Keratinocyte (primary cell): Measurements from ENCODE around the gene MAML2. TPM values are rescaled to one million over a fixed set of nuclear protein-coding genes. Genes with fewer than 3 reads are reported as not detected.

Experiments
- DNase-seq: peaks from one replicate; pipeline ENCODE4 v3.0.0-alpha.2; 2011; ENCODE audit warnings: low read depth, missing footprints, low spot score
- FAIRE-seq: peaks from 2 replicates; lab custom pipeline; 2011; peaks lifted over from hg19 to GRCh38; lab: Jason Lieb, UNC
- H2AFZ ChIP-seq: 2 replicates; pipeline ENCODE4 v1.6.0; 2012; ENCODE audit warnings: low read length, control low read depth, inconsistent platforms; ENCODE audit not compliant: control insufficient read depth
- H3K27ac ChIP-seq: 2 replicates; pipeline ENCODE4 v1.5.1; 2011; ENCODE audit warnings: low read length; ENCODE audit not compliant: control insufficient read depth, insufficient read depth
- H3K27me3 ChIP-seq: 3 replicates; pipeline ENCODE4 v1.6.0; 2011; ENCODE audit warnings: low read length; ENCODE audit not compliant: control insufficient read depth, insufficient read depth; ENCODE audit errors: extremely low read depth
- H3K36me3 ChIP-seq, 2 experiments: 2 replicates in 1 of 2; 3 replicates in 1 of 2; pipeline ENCODE4 v1.5.1; 2011; ENCODE audit warnings: low read length in 2 of 2, mild to moderate bottlenecking in 1 of 2; ENCODE audit not compliant: control insufficient read depth in 2 of 2, insufficient read depth in 2 of 2; ENCODE audit errors: extremely low read depth in 1 of 2
- H3K4me1 ChIP-seq: 3 replicates; pipeline ENCODE4 v1.5.1; 2011; ENCODE audit warnings: low read length; ENCODE audit not compliant: control insufficient read depth, insufficient read depth; ENCODE audit errors: extremely low read depth
- H3K4me2 ChIP-seq: 3 replicates; pipeline ENCODE4 v1.6.0; 2011; ENCODE audit warnings: low read depth, low read length; ENCODE audit not compliant: control insufficient read depth, insufficient read depth; ENCODE audit errors: extremely low read depth
- H3K4me3 ChIP-seq, 3 experiments: fragments of 200-600 bp in 1 of 3; sonication (generic) in 1 of 3; 2 replicates in 2 of 3; 3 replicates in 1 of 3; pipeline ENCODE4 v1.5.1; 2011 to 2016; ENCODE audit warnings: low read length in 3 of 3, mild to moderate bottlenecking in 3 of 3, control low read depth in 2 of 3, inconsistent platforms in 1 of 3, low read depth in 1 of 3, mixed read lengths in 1 of 3, mixed run types in 1 of 3, moderate library complexity in 1 of 3; ENCODE audit not compliant: control insufficient read depth in 2 of 3, insufficient read depth in 2 of 3; ENCODE audit errors: extremely low read depth in 1 of 3
- H3K79me2 ChIP-seq: 2 replicates; pipeline ENCODE4 v1.6.0; 2012; ENCODE audit warnings: low read length; ENCODE audit not compliant: control insufficient read depth, insufficient read depth
- H3K9ac ChIP-seq: 3 replicates; pipeline ENCODE4 v1.6.0; 2011; ENCODE audit warnings: low read length; ENCODE audit not compliant: control insufficient read depth, insufficient read depth; ENCODE audit errors: extremely low read depth
- H3K9me1 ChIP-seq: 3 replicates; pipeline ENCODE4 v1.6.0; 2011; ENCODE audit warnings: low read length; ENCODE audit not compliant: control insufficient read depth, insufficient read depth; ENCODE audit errors: extremely low read depth
- H3K9me3 ChIP-seq: 2 replicates; pipeline ENCODE4 v1.5.1; 2012; ENCODE audit warnings: low read depth, low read length; ENCODE audit not compliant: control insufficient read depth
- H4K20me1 ChIP-seq: 3 replicates; pipeline ENCODE4 v1.6.0; 2011; ENCODE audit warnings: low read length; ENCODE audit not compliant: control insufficient read depth, insufficient read depth; ENCODE audit errors: extremely low read depth
- EZH2 ChIP-seq: IDR thresholded peaks from one replicate; pipeline ENCODE4 v1.6.1; 2012; ENCODE audit warnings: inconsistent platforms, mild to moderate bottlenecking, low read length, moderate library complexity
- dilution Hi-C: fragments of 300-500 bp; cut with MboI; formaldehyde crosslinking; loops from one replicate; pipeline ENCODE4 v1.7.0; 2020; ENCODE audit warnings: low sequenced_read_pairs; ENCODE audit not compliant: extremely low pct_ligation_motif_present
- polyA plus RNA-seq, 5 experiments: library from polyadenylated mRNA; depleted of rRNA in 3 of 5; stranded (reverse) in 3 of 5; stranded (forward) in 1 of 5; unstranded in 1 of 5; fragments of >200 nt; gene quantifications; 1 replicate in 1 of 5; 2 replicates in 3 of 5; 3 replicates in 1 of 5; pipeline versions ENCODE4 v1.2.1 to v1.2.3, GENCODE V29; 2011 to 2012; ENCODE audit warnings: missing spikeins in 2 of 5, low read depth in 1 of 5, low replicate concordance in 1 of 5
- TF ChIP-seq, protein P1 (sequence below), 3 experiments: IDR thresholded peaks in 1 of 3; conservative IDR thresholded peaks in 1 of 3; optimal IDR thresholded peaks in 1 of 3; 2 replicates in 2 of 3; 3 replicates in 1 of 3; pipeline versions ENCODE3 to v1.5.1; 2011; ENCODE audit warnings: low read length in 3 of 3, mild to moderate bottlenecking in 3 of 3, moderate library complexity in 2 of 3, control low read depth in 1 of 3, inconsistent platforms in 1 of 3; ENCODE audit not compliant: insufficient read depth in 2 of 3; ENCODE audit errors: extremely low read depth in 1 of 3

Gene MAML2
- polyA plus RNA-seq, 1 donor (not counting 4 experiments of a cell fraction or from before 2014, with no cell fraction given) = 4.2 TPM

DNA sequence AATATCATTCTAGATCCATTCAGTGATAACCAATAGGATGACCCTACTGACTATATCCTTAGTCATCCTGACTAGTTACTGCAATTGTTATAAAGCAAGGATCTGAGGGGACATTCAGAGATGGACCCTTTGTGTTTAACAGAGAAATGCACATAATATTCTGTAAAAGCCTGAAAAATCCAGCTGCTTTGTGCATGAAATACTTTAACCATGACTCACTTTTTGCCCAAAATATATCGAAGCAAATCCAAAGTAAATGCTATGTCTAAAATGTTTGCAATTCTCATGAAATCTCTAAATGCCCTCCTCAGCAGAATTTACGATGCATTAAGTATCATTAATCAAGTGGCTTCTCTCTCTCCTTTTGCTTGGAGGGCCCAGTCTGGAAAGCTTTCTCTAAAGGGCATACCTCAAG, 240.3 kb downstream of the MAML2 start:
- Histone ChIP-seq H2AFZ (no peak overlapping the region), H3K27me3 (no peaks in the 10 kb centered on the region), H3K9me1 (peaks cover 4% of the 10 kb centered on the region), H3K9ac (no peak overlapping the region), H3K4me2 (no peak overlapping the region), H4K20me1 (no peaks in the 10 kb centered on the region), H3K4me3 (no peak overlapping the region), H3K36me3 (no peaks in the 10 kb centered on the region), H3K79me2 (no peaks in the 10 kb centered on the region), H3K27ac (no peak overlapping the region), H3K9me3 (no peaks in the 10 kb centered on the region), H3K4me1 (peaks cover 33% of the 10 kb centered on the region)
- DNase-seq = no peak
- dilution Hi-C loops = no loop called here
- TF ChIP-seq EZH2 = no peak
- TF ChIP-seq, protein P1, sequence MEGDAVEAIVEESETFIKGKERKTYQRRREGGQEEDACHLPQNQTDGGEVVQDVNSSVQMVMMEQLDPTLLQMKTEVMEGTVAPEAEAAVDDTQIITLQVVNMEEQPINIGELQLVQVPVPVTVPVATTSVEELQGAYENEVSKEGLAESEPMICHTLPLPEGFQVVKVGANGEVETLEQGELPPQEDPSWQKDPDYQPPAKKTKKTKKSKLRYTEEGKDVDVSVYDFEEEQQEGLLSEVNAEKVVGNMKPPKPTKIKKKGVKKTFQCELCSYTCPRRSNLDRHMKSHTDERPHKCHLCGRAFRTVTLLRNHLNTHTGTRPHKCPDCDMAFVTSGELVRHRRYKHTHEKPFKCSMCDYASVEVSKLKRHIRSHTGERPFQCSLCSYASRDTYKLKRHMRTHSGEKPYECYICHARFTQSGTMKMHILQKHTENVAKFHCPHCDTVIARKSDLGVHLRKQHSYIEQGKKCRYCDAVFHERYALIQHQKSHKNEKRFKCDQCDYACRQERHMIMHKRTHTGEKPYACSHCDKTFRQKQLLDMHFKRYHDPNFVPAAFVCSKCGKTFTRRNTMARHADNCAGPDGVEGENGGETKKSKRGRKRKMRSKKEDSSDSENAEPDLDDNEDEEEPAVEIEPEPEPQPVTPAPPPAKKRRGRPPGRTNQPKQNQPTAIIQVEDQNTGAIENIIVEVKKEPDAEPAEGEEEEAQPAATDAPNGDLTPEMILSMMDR (optimal IDR thresholded peaks at IDR 0.05 in 1 of 3, IDR thresholded peaks at IDR 0.05 in 1 of 3, conservative IDR thresholded peaks at IDR 0.05 in 1 of 3; ENCODE audit: extremely low read depth in 1 of 3, insufficient read depth in 2 of 3, low read length in 3 of 3) = no peak
- no peak for FAIRE-seq

DNA sequence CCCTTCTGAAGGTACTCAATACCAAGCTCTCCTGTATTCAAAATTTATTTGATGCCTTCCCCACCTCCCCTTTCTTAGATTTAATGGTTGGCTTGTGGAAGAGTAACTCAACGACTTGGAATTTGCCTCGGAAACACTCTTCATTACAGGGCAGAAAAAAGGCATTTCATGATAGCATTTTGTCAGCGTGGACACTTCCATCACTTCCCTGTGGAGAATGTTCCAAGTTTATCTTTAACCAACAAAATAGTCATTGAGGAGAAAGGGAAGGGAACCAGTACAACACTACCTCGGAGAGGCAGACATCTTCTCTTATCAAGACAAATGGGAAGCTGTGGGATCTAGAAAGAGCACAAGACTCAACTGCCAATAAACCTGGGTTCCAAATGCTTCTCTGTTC, 241.8 kb downstream of the MAML2 start:
- H3K9ac ChIP-seq = no peak overlapping the region

More for the DNA sequence above, 241.8 kb downstream of the MAML2 start:
- Histone ChIP-seq H3K79me2 (no peaks in the 10 kb centered on the region), H3K4me2 (peak overlapping the region; percentile 34), H3K9me1 (peaks cover 4% of the 10 kb centered on the region), H3K4me1 (peaks cover 47% of the 10 kb centered on the region), H3K27me3 (no peaks in the 10 kb centered on the region), H2AFZ (no peak overlapping the region), H3K9me3 (no peaks in the 10 kb centered on the region), H3K36me3 (no peaks in the 10 kb centered on the region), H3K4me3 (no peak overlapping the region), H4K20me1 (no peaks in the 10 kb centered on the region), H3K27ac (no peak overlapping the region)
- no peak for DNase-seq
- FAIRE-seq = no peak
- dilution Hi-C loops = no loop called here
- TF ChIP-seq, protein P1 (optimal IDR thresholded peaks at IDR 0.05 in 1 of 3, IDR thresholded peaks at IDR 0.05 in 1 of 3, conservative IDR thresholded peaks at IDR 0.05 in 1 of 3; ENCODE audit: extremely low read depth in 1 of 3, insufficient read depth in 2 of 3, low read length in 3 of 3) = no peak
- no peak for TF ChIP-seq EZH2
